Endothelial cell of umbilical vein (primary cell): ENCODE results near the gene FSIP1. TPM values are rescaled to one million over a fixed set of nuclear protein-coding genes. Genes with fewer than 3 reads are reported as not detected.

Experiments
- BruUV-seq: library from RNA; stranded (reverse); fragments of 400-500 nt; replicated peaks from 2 replicates; lab custom pipeline; 2021; lab: Mats Ljungman, UMichigan
- CTCF ChIA-PET: fragments of 300-600, 350-600 bp; sonication (Branson Sonifier 250); formaldehyde crosslinking; loops from one replicate; lab custom pipeline; 2021; ENCODE audit warnings: antibody characterized with exemption, inconsistent platforms; lab: Charles Lee
- POLR2A ChIA-PET: fragments of 300-600, 350-600 bp; sonication (Branson Sonifier 250); formaldehyde crosslinking; loops from one replicate; lab custom pipeline; 2021; ENCODE audit warnings: antibody characterized with exemption, inconsistent platforms; lab: Charles Lee
- DNase-seq: peaks from one replicate; pipeline ENCODE4 v3.0.0-alpha.2; 2011; ENCODE audit warnings: low read depth, low spot score
- FAIRE-seq: peaks from 2 replicates; lab custom pipeline; 2011; peaks lifted over from hg19 to GRCh38; lab: Jason Lieb, UNC
- H2AFZ ChIP-seq: 2 replicates; pipeline ENCODE4 v1.6.0; 2012; ENCODE audit warnings: low read depth, low read length, control low read depth, inconsistent platforms
- H3K27ac ChIP-seq: 2 replicates; pipeline ENCODE4 v1.5.1; 2011; ENCODE audit warnings: low read depth, mild to moderate bottlenecking, control low read depth, low read length, moderate library complexity; ENCODE audit not compliant: insufficient read depth
- H3K27me3 ChIP-seq, 2 experiments: 2 replicates each; pipeline versions ENCODE4 v1.6.0 to v1.6.1; 2011; ENCODE audit warnings: low read length in 2 of 2, mixed read lengths in 1 of 2; ENCODE audit not compliant: control insufficient read depth in 2 of 2, insufficient read depth in 2 of 2
- H3K36me3 ChIP-seq, 2 experiments: 2 replicates in 1 of 2; 3 replicates in 1 of 2; pipeline ENCODE4 v1.5.1; 2011; ENCODE audit warnings: low read length in 2 of 2, mild to moderate bottlenecking in 1 of 2, moderate library complexity in 1 of 2; ENCODE audit not compliant: control insufficient read depth in 2 of 2, insufficient read depth in 2 of 2; ENCODE audit errors: extremely low read depth in 1 of 2
- H3K4me1 ChIP-seq: 3 replicates; pipeline ENCODE4 v1.5.1; 2011; ENCODE audit warnings: mild to moderate bottlenecking, low read length; ENCODE audit not compliant: control insufficient read depth, insufficient read depth; ENCODE audit errors: extremely low read depth
- H3K4me2 ChIP-seq: 2 replicates; pipeline ENCODE4 v1.6.1; 2011; ENCODE audit warnings: low read length, control low read depth, mixed read lengths; ENCODE audit not compliant: insufficient read depth
- H3K4me3 ChIP-seq, 3 experiments: fragments of 200-600 bp in 1 of 3; sonication (generic), shearing (Covaris generic) in 1 of 3; replicated peaks in 1 of 3; 2 replicates each; pipeline ENCODE4 v1.5.1; 2011 to 2016; ENCODE audit warnings: control low read depth in 3 of 3, low read length in 3 of 3, mild to moderate bottlenecking in 2 of 3, inconsistent platforms in 1 of 3, low read depth in 1 of 3, moderate library complexity in 1 of 3; ENCODE audit not compliant: insufficient read depth in 1 of 3
- H3K79me2 ChIP-seq: 2 replicates; pipeline ENCODE4 v1.6.0; 2012; ENCODE audit warnings: low read length, inconsistent platforms; ENCODE audit not compliant: control insufficient read depth, insufficient read depth
- H3K9ac ChIP-seq: replicated peaks from 2 replicates; pipeline ENCODE3; 2011; ENCODE audit warnings: low read length, control low read depth; ENCODE audit not compliant: insufficient read depth; ENCODE audit errors: extremely low read depth
- H3K9me1 ChIP-seq: replicated peaks from 3 replicates; pipeline ENCODE4 v1.6.0; 2011; ENCODE audit warnings: mild to moderate bottlenecking, low read length; ENCODE audit not compliant: control insufficient read depth, insufficient read depth; ENCODE audit errors: extremely low read depth
- H3K9me3 ChIP-seq: replicated peaks from 2 replicates; pipeline ENCODE4 v1.5.1; 2012; ENCODE audit warnings: low read length, inconsistent platforms; ENCODE audit not compliant: control insufficient read depth, insufficient read depth
- H4K20me1 ChIP-seq: replicated peaks from 2 replicates; pipeline ENCODE3; 2011; ENCODE audit warnings: mild to moderate bottlenecking, low read length; ENCODE audit not compliant: control insufficient read depth, insufficient read depth; ENCODE audit errors: extremely low read depth
- CTCF ChIP-seq, 2 donors: IDR thresholded peaks; 1 replicate in 1 of 2; 2 replicates in 1 of 2; pipeline ENCODE4 v1.5.1; 2011; ENCODE audit warnings: low read length in 2 of 2, mild to moderate bottlenecking in 2 of 2, moderate library complexity in 2 of 2, control low read depth in 1 of 2, inconsistent platforms in 1 of 2, low read depth in 1 of 2; ENCODE audit not compliant: insufficient read depth in 1 of 2; ENCODE audit errors: extremely low read depth in 1 of 2
- MYC ChIP-seq: IDR thresholded peaks from one replicate; pipeline ENCODE4 v1.6.1; 2011; ENCODE audit warnings: mild to moderate bottlenecking, low read depth, low read length
- dilution Hi-C: fragments of 300-500 bp; cut with MboI; formaldehyde crosslinking; loops from one replicate; pipeline ENCODE4 v1.15.0; 2019; ENCODE audit warnings: low sequenced_read_pairs; ENCODE audit not compliant: extremely low pct_ligation_motif_present
- intact Hi-C: fragments of 100-400 bp; cut with micrococcal nuclease; formaldehyde crosslinking; loops from one replicate; pipeline ENCODE4 v1.10.0; 2022
- polyA plus RNA-seq, 4 experiments: library from polyadenylated mRNA; depleted of rRNA in 3 of 4; stranded (reverse) in 3 of 4; unstranded in 1 of 4; fragments of >200 nt; gene quantifications; 2 replicates each; pipeline versions ENCODE4 v1.2.1 to v1.2.3, GENCODE V29; 2011 to 2012; ENCODE audit warnings: missing spikeins in 1 of 4
- total RNA-seq: library from RNA; stranded (reverse); gene quantifications from 2 replicates; pipeline ENCODE4 v1.2.3, GENCODE V29; 2021

FSIP1 gene
- total and polyA plus RNA-seq, 2 donors (not counting 3 experiments of a cell fraction or from before 2014, with no cell fraction given), result 0.23 to 1.1 TPM

GRCh38 chr15:39756806-39757522 is 25.7 kb downstream of the FSIP1 start:
- dilution Hi-C loops, result loop anchor here (25.0 kb wide), 1 partner anchor 1020 kb away; no protein-coding TSS in a partner anchor

More at GRCh38 chr15:39756806-39757522, 25.7 kb downstream of the FSIP1 start:
- Histone ChIP-seq H2AFZ (no peak overlapping the region), H3K9me1 (no peaks in the 10 kb centered on the region), H4K20me1 (no peaks in the 10 kb centered on the region), H3K4me2 (no peak overlapping the region), H3K4me1 (no peaks in the 10 kb centered on the region), H3K4me3 (no peak overlapping the region), H3K79me2 (no peaks in the 10 kb centered on the region), H3K9me3 (no peaks in the 10 kb centered on the region), H3K27me3 (no peaks in the 10 kb centered on the region), H3K36me3 (no peaks in the 10 kb centered on the region), H3K9ac (no peak overlapping the region), H3K27ac (no peak overlapping the region)
- peak; percentile 72 for FAIRE-seq
- peak; percentile 49 to 51 for TF ChIP-seq CTCF (IDR thresholded peaks at IDR 0.05; ENCODE audit: extremely low read depth in 1 of 2, insufficient read depth in 1 of 2, low read depth in 1 of 2, low read length in 2 of 2)
- TF ChIP-seq MYC, result no peak
- BruUV-seq, result no TSS peak
- CTCF ChIA-PET, result interaction anchor here (0.6 to 5.2 kb wide), 89 partner anchors 9 to 1193 kb away, joined by 3 to 379 read pairs (median 7); partner anchors contain the start of genes FSIP1, SRP14 and THBS1
- intact Hi-C loops, result loop anchor here (1.0 to 5.0 kb wide), 6 partner anchors 71 to 1050 kb away; no protein-coding TSS in a partner anchor
- DNase-seq, result peak; percentile 74
- POLR2A ChIA-PET, result interaction anchor here (1.4 to 2.5 kb wide), 4 partner anchors 157 to 176 kb away, joined by 3 to 49 read pairs (median 4); partner anchors contain the start of gene THBS1
